Measurements from ENCODE around the gene GLB1L. TPM values are rescaled to one million over a fixed set of nuclear protein-coding genes. Genes with fewer than 3 reads are reported as not detected.

GLB1L gene
- total RNA-seq, 2 donors from 2014 or later = 1.8 to 3.4 TPM

GRCh38 chr2:219272356-219272755, 27.1 kb upstream of the GLB1L start:
- no peaks in the 10 kb centered on the region for H3K9me3 ChIP-seq
- H3K36me3 ChIP-seq = no peaks in the 10 kb centered on the region
- peaks cover 0 to 9% of the 10 kb centered on the region in 2 donors for H3K4me1 ChIP-seq
- no peaks in the 10 kb centered on the region for H3K27me3 ChIP-seq
- H3K4me3 ChIP-seq = no peak overlapping the region
- DNase-seq (ENCODE audit: low spot score) = no peak
- TF ChIP-seq, protein P1, sequence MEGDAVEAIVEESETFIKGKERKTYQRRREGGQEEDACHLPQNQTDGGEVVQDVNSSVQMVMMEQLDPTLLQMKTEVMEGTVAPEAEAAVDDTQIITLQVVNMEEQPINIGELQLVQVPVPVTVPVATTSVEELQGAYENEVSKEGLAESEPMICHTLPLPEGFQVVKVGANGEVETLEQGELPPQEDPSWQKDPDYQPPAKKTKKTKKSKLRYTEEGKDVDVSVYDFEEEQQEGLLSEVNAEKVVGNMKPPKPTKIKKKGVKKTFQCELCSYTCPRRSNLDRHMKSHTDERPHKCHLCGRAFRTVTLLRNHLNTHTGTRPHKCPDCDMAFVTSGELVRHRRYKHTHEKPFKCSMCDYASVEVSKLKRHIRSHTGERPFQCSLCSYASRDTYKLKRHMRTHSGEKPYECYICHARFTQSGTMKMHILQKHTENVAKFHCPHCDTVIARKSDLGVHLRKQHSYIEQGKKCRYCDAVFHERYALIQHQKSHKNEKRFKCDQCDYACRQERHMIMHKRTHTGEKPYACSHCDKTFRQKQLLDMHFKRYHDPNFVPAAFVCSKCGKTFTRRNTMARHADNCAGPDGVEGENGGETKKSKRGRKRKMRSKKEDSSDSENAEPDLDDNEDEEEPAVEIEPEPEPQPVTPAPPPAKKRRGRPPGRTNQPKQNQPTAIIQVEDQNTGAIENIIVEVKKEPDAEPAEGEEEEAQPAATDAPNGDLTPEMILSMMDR (IDR thresholded peaks at IDR 0.05) = no peak
- H3K27ac ChIP-seq = no peak overlapping the region

- H3K4me3 ChIP-seq = no peak overlapping the region
- H3K27ac ChIP-seq = no peak overlapping the region
- H3K9me3 ChIP-seq = no peaks in the 10 kb centered on the region
- TF ChIP-seq, protein P1 (IDR thresholded peaks at IDR 0.05) = no peak
- no peak for DNase-seq (ENCODE audit: low spot score)
- H3K36me3 ChIP-seq = no peaks in the 10 kb centered on the region
- no peaks in the 10 kb centered on the region for H3K27me3 ChIP-seq
- peaks cover 0 to 8% of the 10 kb centered on the region in 2 donors for H3K4me1 ChIP-seq
These were observed 25.8 kb upstream of the GLB1L start for GRCh38 chr2:219271021-219271420.

GRCh38 chr2:219270055-219270372, 24.8 kb upstream of the GLB1L start:
- Histone ChIP-seq H3K27ac (no peak overlapping the region), H3K9me3 (no peaks in the 10 kb centered on the region), H3K4me1 (peaks cover 0 to 8% of the 10 kb centered on the region in 2 donors), H3K4me3 (no peak overlapping the region), H3K27me3 (no peaks in the 10 kb centered on the region), H3K36me3 (no peaks in the 10 kb centered on the region)
- DNase-seq (ENCODE audit: low spot score) = no peak
- TF ChIP-seq, protein P1 (IDR thresholded peaks at IDR 0.05) = no peak

GRCh38 chr2:219269362-219270054, 24.3 kb upstream of the GLB1L start:
- no peak overlapping the region for H3K4me3 ChIP-seq
- H3K36me3 ChIP-seq = no peaks in the 10 kb centered on the region
- H3K9me3 ChIP-seq = no peaks in the 10 kb centered on the region
- TF ChIP-seq, protein P1 (IDR thresholded peaks at IDR 0.05) = no peak
- peaks cover 0 to 7% of the 10 kb centered on the region in 2 donors for H3K4me1 ChIP-seq
- H3K27me3 ChIP-seq = no peaks in the 10 kb centered on the region
- H3K27ac ChIP-seq = no peak overlapping the region
- no peak for DNase-seq (ENCODE audit: low spot score)

GRCh38 chr2:219268294-219268693, 23.1 kb upstream of the GLB1L start:
- H3K27me3 ChIP-seq = no peaks in the 10 kb centered on the region
- TF ChIP-seq, protein P1 (IDR thresholded peaks at IDR 0.05) = no peak
- H3K9me3 ChIP-seq = no peaks in the 10 kb centered on the region
- H3K27ac ChIP-seq = no peak overlapping the region
- H3K4me3 ChIP-seq = no peak overlapping the region
- no peaks in the 10 kb centered on the region for H3K36me3 ChIP-seq
- H3K4me1 ChIP-seq = no peaks in the 10 kb centered on the region
- DNase-seq (ENCODE audit: low spot score) = no peak

DNA sequence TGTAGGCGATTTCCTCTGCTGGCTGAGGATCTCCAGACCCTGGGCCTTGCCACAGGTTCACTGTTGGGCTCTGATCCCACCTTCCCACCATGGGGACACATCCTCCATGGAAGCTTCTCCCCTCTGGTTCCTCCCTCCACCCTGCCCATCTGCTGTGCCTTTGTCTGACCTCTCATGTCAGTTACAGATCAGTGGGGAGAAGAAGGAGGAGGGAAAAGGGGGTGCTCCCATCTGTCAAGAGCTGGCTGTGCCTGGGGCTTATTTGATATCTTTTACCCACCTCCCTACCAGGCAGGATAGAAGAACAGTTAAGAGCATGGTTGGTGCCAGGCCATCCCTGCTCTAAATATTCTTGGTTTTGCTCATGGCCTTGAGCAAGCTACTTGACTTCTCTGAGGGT, 21.6 kb upstream of the GLB1L start:
- no peaks in the 10 kb centered on the region for H3K4me1 ChIP-seq
- no peak for DNase-seq (ENCODE audit: low spot score)
- no peaks in the 10 kb centered on the region for H3K27me3 ChIP-seq
- TF ChIP-seq, protein P1 (IDR thresholded peaks at IDR 0.05) = no peak
- no peaks in the 10 kb centered on the region for H3K36me3 ChIP-seq
- H3K27ac ChIP-seq = no peak overlapping the region
- no peaks in the 10 kb centered on the region for H3K9me3 ChIP-seq
- no peak overlapping the region for H3K4me3 ChIP-seq

All from right atrium auricular region (tissue), 2 donors.